ENCODE results near the gene HSP90AB1. TPM values are rescaled to one million over a fixed set of nuclear protein-coding genes. Genes with fewer than 3 reads are reported as not detected.

HSP90AB1 gene
- total RNA-seq, 1 donor from 2014 or later, result 1,294 TPM

DNA sequence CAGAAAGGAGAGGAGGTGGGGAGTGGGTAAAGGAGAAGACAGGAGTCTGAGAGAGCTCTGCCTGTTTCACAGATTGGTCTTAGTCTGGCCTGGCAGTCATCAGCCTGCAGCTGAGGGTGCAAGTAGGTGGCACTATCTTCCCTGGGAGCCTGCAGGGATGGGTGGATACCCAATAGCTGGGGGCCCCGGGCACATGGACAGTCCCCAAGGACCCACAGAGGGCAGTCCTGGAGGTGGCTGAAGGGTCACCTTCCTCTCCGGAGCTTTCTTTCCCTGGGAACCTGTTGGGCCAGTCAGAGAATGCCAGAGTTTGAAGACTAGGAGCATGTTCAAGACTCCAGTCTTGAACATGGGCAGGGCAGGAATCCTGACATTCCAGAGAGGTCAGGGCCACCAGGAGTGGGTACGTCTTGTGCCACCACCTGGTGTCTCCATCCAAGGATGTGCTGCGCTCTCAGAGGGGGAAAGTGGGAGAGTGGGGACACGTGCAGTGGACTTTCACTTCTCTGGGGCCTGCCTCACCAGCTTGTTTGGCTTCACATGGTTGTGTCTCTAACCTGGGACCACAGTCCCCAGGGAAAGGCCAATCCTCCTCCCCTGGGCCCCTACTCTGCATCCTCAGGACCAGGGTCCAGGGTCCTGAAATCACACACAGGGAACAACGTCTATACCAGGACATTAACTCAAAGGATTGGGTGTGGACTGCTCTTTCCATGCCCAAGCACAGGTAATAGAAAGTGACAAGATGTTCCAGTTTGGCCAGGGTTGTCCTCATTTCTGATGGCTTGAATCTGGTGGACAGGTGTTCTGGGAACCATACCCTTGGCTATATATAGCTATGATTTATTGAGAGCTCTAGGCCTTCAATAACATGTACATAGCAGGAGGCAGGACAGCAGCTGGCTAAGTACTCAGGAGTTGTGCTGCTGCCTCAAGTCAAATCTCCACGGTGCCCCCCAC, 48.2 kb downstream of the HSP90AB1 start:
- no peaks in the 10 kb centered on the region for H3K36me3 ChIP-seq (ENCODE audit: control insufficient read depth, insufficient read depth, low read length)
- DNase-seq (ENCODE audit: low read depth), result no peak
- peaks cover 59% of the 10 kb centered on the region for H3K27me3 ChIP-seq (ENCODE audit: control insufficient read depth, insufficient read depth, low read length)
- TF ChIP-seq, protein P1, sequence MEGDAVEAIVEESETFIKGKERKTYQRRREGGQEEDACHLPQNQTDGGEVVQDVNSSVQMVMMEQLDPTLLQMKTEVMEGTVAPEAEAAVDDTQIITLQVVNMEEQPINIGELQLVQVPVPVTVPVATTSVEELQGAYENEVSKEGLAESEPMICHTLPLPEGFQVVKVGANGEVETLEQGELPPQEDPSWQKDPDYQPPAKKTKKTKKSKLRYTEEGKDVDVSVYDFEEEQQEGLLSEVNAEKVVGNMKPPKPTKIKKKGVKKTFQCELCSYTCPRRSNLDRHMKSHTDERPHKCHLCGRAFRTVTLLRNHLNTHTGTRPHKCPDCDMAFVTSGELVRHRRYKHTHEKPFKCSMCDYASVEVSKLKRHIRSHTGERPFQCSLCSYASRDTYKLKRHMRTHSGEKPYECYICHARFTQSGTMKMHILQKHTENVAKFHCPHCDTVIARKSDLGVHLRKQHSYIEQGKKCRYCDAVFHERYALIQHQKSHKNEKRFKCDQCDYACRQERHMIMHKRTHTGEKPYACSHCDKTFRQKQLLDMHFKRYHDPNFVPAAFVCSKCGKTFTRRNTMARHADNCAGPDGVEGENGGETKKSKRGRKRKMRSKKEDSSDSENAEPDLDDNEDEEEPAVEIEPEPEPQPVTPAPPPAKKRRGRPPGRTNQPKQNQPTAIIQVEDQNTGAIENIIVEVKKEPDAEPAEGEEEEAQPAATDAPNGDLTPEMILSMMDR (IDR thresholded peaks at IDR 0.05; ENCODE audit: insufficient read depth, low read length, poor library complexity, severe bottlenecking), result no peak
- H3K4me3 ChIP-seq (ENCODE audit: low read depth, low read length), result no peak overlapping the region

DNA sequence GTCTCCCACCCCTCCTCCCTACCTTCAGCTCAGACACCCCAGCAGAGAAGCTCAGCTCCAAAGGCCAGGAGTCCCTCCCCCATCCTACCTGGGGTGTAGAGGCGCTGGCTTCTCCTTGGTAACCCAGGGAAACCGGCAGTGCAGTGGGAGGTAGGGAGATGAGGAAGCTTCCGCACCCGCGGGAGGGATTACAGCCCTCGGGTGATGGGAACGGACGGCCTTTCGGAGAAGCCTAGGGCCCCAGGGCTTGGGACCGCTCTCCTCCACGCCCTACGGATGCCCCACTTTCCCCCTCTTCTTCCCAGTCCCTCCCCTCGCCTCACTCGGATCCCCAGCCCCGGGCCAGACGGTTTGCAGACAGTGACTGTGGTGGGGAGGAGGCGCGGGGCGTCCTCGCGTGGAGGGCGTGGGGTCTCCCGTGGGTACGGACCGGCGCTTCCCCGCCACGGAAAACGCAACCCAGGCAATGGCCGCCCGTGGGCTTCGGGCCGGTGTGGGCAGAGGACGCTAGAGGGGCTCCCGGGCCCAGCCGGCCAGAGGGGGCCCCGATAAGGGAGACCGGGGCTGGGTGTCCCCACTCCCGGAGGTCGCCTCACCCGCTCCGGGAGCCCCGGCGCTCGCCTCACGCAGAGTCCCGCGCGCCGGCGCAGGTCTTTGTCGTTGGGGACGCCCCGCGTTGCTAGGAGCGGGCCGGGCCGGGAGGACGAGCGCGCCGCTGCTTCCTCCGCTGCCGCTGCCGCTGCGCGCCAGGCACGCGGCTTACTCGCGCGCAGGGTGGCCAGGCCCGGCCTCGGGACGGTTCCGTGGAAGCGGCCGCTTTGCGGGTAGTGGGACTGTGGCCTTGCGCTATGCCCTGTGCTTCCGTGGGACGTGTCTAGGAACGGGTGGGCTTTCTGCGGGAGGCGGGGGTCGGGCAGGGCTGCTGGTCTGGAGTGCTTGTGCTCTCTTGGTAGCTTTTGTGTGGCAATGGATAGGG, 50.5 kb downstream of the HSP90AB1 start:
- no peaks in the 10 kb centered on the region for H3K36me3 ChIP-seq (ENCODE audit: control insufficient read depth, insufficient read depth, low read length)
- peak overlapping the region; percentile 34 for H3K4me3 ChIP-seq (ENCODE audit: low read depth, low read length)
- peaks cover 41% of the 10 kb centered on the region for H3K27me3 ChIP-seq (ENCODE audit: control insufficient read depth, insufficient read depth, low read length)
- TF ChIP-seq, protein P1 (IDR thresholded peaks at IDR 0.05; ENCODE audit: insufficient read depth, low read length, poor library complexity, severe bottlenecking), result no peak
- DNase-seq (ENCODE audit: low read depth), result no peak

DNA sequence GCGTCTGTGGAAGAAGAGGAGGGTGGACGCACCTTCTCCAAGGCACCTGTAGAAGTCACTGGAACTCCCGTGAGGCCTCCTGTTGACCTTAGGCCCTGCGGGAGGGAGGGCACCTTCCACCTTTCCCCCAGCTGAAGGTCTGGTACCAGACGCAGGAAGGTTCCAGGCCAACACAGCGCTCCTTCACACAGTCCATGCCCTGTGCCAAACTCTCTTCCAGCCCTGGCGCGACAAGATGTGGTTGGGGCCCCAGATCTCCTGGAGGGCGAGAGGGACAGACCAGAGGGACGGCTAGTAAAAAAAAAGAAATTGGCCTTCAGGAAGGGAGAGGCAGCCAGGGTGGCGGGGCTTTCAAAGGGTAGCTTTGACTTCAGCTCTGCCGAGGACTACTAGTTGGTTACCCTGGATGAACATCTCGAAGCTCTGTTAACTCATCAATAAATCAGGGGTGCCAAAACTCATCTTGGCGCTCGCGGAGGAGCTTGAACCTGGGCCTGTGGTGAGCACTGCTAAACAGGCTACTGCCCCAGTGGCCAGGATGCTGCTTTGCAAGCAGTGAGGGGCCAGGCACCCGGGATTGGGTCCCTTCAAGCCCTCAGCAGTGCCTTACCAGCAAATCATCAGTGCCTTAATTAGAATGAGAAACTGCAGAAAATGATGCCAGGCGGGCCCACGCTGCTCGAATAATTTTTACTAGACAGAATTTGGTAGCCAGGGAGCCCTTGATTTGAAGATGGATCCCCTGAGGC, 51.3 kb downstream of the HSP90AB1 start:
- TF ChIP-seq, protein P1 (IDR thresholded peaks at IDR 0.05; ENCODE audit: insufficient read depth, low read length, poor library complexity, severe bottlenecking), result no peak
- Histone ChIP-seq H3K36me3 (ENCODE audit: control insufficient read depth, insufficient read depth, low read length) (no peaks in the 10 kb centered on the region), H3K27me3 (ENCODE audit: control insufficient read depth, insufficient read depth, low read length) (peaks cover 37% of the 10 kb centered on the region), H3K4me3 (ENCODE audit: low read depth, low read length) (no peak overlapping the region)
- no peak for DNase-seq (ENCODE audit: low read depth)

DNA sequence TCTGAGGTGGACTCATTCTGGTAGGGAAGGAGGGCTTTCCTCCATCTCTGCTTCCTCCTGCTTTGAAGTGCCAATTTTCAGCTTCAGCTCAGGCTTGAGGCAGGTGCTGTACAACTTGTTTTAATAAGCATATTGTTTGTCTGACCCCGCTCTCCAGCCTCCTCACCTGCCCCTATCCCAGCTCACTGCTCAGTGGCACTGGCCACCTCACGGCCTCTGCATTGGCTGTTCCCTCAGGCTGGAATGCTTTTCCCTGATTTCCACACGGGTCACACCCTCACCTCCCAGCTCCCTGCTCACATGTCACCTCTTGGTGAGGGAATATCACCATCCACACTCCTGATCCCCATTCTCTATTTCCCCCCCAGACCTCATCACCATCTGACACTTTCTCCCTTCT, 52.0 kb downstream of the HSP90AB1 start:
- Histone ChIP-seq H3K27me3 (ENCODE audit: control insufficient read depth, insufficient read depth, low read length) (peaks cover 34% of the 10 kb centered on the region), H3K36me3 (ENCODE audit: control insufficient read depth, insufficient read depth, low read length) (no peaks in the 10 kb centered on the region), H3K4me3 (ENCODE audit: low read depth, low read length) (no peak overlapping the region)
- no peak for DNase-seq (ENCODE audit: low read depth)
- TF ChIP-seq, protein P1 (IDR thresholded peaks at IDR 0.05; ENCODE audit: insufficient read depth, low read length, poor library complexity, severe bottlenecking), result no peak

DNA sequence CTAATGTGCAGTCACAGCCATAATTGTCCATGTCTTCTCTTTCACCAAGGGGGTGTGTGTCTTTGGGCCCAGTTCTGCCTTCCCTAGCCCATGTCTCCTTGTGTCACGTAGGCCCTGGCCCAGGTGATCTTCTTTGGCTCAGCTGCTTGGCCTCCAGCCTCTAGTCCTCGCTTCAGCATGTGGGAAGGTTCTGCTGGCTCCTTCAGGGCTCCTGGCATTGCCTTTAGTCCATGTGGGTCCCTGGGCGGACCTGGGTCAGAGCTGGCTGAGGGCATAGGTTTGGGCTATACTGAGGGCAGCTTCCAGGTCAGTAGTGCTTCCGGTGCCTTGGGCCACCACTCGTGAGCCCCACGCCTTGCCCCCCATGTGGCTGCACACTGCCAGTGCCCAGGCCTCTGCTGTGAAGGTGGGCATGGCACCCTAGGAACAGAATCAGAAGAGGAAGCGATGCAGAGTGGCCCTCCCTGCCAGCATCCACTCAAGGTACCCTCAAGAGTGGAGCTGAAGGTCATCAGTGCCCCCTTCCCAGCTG, 53.5 kb downstream of the HSP90AB1 start:
- H3K27me3 ChIP-seq (ENCODE audit: control insufficient read depth, insufficient read depth, low read length), result peaks cover 28% of the 10 kb centered on the region
- no peak overlapping the region for H3K4me3 ChIP-seq (ENCODE audit: low read depth, low read length)
- DNase-seq (ENCODE audit: low read depth), result no peak
- no peaks in the 10 kb centered on the region for H3K36me3 ChIP-seq (ENCODE audit: control insufficient read depth, insufficient read depth, low read length)
- TF ChIP-seq, protein P1 (IDR thresholded peaks at IDR 0.05; ENCODE audit: insufficient read depth, low read length, poor library complexity, severe bottlenecking), result no peak

All from kidney epithelial cell (primary cell).